GM19455 (cell line): ENCODE data around the gene RBM45.
"Not testable (repeated sequence)": the region's sequence is repeated elsewhere in the genome, so short reads cannot be mapped to it uniquely, and the experiment has no call there.

Experiments used
- ATAC-seq: cut with Tn5 transposase; IDR thresholded peaks from one replicate; pipeline ENCODE4 v1.9.1; 2021; ENCODE audit not compliant: unreplicated experiment

The RBM45 gene, protein sequence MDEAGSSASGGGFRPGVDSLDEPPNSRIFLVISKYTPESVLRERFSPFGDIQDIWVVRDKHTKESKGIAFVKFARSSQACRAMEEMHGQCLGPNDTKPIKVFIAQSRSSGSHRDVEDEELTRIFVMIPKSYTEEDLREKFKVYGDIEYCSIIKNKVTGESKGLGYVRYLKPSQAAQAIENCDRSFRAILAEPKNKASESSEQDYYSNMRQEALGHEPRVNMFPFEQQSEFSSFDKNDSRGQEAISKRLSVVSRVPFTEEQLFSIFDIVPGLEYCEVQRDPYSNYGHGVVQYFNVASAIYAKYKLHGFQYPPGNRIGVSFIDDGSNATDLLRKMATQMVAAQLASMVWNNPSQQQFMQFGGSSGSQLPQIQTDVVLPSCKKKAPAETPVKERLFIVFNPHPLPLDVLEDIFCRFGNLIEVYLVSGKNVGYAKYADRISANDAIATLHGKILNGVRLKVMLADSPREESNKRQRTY

DNA sequence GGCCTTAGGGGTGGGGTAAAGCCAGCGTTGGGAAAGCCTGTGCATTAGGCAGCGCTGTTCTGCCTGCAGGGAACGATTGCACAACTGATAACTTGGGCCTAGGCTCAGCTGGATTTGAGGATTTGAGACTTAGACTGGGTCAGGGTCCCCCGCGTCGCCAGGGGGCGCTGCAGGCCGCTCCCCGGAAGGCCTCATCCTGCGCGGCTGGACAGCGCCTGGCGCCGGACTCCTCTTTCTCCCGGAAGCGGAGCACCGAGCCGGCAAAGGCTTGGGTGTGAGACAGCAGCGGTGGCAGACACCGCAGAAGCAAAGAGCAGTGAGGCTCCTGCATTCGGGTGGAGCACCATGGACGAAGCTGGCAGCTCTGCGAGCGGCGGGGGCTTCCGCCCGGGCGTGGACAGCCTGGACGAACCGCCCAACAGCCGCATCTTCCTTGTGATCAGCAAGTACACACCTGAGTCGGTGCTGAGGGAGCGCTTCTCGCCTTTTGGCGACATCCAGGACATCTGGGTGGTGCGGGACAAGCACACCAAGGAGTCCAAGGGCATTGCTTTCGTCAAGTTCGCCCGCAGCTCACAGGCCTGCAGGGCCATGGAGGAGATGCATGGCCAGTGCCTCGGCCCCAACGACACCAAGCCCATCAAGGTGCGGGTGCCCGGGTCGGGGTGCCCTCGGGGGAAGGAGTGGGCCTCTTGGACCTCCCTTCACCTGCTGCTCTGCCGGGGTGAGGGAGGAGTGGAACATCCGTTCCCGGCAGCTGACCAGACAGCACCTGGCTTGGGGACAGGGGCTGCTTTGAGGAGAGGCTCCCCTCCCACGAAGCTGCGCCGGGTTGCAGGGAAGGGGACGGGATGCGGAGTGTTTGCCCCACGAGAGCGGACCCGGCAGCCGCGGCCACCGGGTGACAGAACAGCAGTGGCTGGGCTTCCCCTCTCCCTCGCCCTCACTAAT is at the start of gene RBM45:
Gene RBM45 (plus strand): TSS at position 236 of the 951 bp plus-strand sequence. CDS start 110 bp downstream, at position 346.
- ATAC-seq = peak; percentile 87

DNA sequence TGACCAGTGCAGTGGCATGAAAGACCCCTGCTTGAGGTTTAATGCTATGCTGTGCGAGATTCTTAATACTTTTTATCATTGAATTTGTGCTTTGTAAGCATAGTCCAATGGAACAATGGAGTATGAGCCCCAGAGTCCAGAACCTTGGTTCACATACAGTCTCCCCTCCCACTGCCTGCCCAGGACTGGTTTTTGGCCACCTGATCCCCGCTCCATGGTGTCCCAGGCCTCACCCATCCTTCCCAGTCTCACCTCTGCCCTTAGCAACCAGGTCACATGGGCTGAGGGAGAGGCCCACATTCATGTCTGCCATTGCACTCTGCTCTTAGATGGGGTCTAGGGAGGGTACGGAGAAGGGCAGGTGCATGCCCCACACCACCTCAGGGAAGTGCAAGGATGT is 45.9 kb upstream of the RBM45 start:
- no peak for ATAC-seq

DNA sequence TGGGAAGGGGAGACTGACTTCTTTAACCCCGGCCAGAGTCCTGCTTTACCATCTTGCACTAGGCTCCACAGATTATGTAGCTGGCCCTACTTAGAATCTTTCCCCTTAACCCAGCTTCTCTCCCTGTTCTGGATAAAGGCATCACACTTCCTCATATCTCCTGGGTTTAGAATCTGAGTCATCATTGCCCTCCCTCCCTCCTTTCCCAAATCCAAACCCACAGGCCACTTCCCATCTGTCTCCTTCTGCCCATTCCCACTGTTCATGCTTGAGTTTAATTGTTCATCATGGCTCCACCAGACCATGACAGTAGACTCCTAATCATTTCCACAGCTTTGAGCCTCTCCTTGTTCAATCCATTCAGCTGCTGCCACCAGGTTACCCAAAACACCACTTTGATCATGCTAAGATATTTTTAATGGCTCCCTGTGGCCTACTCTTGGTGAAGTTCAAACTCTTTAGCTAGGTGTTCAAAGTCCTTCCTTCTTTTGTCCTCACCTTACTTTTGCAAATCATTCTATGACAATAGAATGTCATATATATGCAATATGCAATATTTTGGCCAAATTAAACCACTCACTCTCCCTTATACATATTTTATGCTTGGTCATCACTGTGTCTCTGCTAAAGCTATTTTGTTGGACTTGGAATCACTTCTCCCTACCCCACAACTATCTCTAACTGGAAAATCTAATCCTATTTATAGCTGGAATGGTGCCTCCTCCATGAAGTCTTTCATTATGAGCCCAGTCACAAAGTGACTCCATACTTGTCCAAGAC is 45.2 kb upstream of the RBM45 start:
- no peak for ATAC-seq

DNA sequence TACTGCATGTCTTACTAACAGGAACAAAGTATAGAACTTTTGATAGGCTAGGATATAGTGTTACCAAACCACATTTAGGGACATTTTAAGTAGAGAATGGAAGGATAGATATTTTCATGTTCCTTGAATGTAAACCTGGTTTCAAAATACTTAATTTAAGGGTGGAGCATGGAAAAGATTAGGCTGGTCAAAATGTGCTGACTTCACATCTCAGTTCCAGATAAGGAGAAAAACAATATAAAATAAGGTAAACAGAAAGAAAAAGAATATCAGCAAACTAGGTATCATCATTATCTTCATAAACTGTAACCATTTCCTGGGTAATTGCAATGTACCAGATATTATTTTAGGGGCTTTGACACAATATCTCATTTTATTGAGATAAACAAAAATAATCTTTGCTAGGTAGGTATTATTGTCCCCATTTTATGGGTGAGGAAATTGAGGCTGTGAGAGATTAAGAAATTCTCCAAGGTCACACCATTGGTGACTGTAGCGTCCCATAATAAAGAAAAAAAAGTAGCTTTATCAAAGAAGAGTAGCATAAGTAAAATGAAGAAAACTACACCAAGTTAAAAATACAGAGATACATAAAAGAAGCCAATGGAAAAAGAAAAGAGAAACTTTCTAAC is 43.3 kb upstream of the RBM45 start:
- ATAC-seq = no peak

DNA sequence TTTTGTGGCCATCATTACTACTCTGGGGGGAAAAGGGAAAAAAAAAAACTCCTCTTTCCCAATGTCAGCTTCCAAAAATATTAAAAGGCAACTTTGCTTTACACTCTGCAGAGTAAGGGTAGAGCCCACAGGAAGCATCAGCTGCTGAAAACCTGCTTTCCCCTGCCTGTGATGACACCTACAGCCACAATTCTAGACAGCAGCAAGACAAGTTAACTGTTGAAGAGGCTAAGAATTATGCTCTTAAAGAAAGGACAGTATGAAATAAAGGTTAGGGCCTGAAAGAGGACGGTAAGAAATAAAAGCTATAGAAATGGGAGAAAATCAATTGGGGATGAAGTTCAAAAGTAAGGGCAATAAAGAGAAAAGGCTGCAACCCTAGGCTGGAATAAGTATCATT is 42.7 kb upstream of the RBM45 start:
- no peak for ATAC-seq

DNA sequence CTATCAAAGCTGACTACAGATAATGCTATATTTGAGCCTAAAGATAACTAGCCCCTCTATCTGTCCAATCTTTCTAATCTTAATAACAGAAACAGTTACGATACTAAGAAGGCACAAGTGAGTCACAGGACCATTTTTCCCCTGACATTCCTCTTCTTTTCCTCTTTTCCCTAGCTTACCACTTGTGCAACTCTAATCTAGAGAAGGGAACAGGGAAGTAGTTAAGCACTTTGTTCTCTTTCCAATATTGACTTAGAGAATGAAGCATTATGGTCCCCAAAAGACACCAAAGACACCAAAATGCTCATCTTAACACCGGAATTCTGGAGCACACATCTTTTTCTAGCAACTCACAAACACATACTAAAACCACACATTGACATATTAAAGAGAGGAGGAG is 41.4 kb upstream of the RBM45 start:
- ATAC-seq = no peak

DNA sequence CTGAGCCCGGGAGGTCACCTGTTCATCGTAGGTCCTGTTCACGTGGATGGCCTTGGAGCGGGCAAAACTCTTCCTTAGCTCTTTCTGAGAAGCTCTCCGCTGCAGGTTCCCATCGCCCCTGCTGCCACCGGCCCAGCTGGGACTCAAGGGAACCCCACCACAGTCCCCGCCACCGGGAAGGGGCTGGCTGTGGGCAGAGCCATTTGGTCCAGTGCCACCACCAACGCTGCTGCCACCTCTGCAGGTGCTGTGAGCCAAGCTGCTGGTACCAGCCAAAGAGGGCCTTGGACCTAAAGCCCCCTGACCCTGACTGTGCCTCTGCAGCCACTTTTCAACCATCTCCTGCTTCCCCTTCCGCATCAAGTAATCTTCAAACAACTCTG is 40.2 kb upstream of the RBM45 start:
- no peak for ATAC-seq

DNA sequence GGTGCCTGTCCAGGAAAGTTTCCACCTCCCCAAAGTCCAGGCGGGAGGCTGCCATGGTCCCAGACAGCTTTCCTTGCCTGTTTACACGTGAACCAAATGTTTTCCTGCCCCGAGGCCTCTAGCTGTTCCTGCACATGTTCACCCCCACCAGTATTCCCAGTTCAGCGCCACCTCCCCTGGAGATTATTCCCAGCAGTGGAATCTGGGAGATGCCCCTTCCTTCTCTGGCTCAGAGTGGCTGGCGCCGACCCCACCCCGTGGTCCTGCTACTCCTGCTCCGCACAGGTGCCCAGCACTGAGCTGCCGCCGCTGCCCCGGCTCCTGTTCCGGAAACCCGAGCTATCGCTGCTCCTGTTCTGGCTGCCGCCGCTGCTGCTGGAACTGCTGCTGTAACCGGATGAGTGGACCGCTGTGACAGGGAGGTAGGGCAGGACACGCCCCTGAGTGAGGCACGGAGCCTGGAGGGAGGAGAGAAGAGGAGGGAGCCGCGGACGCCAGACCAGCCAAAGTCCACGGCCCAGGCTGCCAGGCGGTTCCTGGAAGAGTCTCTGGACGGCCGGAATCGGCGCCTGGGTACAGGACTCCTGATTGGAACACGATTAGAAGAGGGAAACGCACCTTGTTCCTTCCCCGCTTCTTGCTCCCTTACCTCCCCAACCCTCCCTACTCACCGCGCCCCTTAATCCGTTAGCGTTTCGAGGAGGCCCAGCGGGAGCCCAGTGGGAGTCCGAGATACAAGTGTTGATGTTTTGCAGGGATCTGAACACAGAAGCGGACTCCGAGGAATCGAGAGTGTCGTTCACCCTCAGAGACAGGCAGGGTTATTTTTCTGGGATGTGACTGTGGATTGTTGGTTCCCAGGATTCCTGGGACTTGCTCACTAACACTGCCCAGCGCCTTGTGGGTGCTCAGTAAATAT is 39.6 kb upstream of the RBM45 start, which contains the start of gene PDE11A:
Gene PDE11A (minus strand): TSS at position 395 of the 919 bp plus-strand sequence. CDS start 340 bp downstream, at position 55.
- no peak for ATAC-seq

DNA sequence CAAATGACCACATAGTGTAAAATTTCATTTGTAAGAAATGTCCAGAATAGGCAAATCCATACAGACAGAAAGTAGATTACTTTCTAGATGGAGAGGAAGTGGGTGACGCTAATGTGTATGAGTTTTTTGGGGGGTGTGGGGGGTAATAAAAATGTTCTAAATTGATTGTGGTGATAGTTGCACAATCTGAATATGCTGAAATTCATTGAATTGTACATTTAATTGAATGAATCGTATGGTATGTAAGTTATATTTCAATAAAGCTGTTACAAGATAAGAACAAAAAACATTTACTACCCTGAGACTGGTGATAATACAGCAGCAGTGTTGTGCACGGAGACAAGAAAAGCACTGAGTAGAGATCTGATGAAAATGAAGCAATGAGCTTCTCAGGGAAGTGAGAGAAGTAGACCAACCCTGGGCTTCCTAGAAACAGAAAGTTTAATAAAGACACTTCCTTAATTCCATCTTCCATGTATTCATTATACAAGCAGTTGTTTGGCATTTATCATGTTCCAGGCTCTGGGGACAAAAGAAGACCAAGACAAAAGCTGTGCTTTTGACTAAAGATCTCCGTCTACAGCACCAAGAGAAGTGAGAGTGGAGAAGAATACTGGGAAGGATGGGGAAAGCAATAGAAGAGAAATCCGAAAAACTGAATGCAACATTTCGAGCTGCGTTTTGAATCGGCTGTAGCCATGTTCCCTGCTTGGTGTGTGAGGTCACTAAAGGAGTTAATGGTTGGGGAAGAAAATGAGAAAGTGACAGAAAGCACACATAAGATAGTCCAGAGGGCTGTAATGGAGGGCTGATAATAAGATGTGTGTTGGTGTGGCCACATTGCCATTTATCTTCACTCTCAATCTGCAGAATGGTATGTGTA is 37.9 kb upstream of the RBM45 start:
- ATAC-seq = no peak

DNA sequence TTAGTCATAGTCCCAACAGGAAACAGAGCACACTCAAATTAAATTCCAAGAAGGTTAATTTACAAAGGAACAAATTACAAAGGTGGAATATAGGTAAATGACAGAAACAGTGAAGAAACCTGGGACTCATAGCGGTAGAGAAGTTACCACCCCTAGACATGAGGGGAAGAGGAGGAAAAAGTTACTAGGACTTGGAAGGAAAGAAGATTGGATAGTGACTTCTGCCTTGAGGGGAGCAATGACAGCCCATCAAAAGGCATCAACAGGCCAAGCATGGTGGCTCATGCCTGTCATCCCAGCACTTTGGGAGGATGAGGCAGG is 37.3 kb upstream of the RBM45 start:
- ATAC-seq = no peak

DNA sequence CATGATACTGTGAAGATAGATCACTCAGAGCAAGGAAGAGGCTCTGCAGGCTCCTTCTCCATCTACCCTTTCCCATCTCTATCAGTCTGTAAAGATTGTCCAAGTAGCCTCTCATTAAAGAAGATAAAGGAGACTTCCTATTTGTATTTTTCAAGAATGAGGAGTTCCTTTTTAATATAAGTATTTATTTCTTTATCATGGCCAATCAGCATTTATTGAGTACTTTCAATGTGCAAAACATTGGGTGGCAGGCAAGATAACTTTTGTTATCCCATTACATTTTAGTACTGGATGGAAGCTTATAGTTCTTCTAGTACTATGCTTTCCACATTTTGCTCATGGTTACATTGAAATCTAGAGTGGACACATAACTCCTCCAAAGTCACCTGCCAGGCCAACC is 36.1 kb upstream of the RBM45 start:
- ATAC-seq = no peak

DNA sequence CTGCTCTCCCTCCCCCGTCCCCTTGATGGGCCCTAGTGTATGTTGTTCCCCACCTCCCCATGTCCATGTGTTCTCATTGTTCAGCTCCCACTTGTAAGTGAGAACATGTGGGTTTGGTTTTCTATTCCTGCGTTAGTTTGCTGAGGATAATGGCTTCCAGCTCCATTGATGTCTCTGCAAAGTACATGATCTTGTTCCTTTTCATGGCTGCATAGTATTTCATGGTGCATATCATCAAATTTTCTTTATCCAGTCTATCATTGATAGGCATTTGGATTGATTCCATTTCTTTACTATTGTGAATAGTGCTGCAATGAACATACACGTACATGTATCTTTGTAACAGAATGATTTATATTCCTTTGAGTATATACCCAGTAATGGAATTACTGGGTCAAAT is 33.0 kb upstream of the RBM45 start:
- ATAC-seq = not testable (repeated sequence)

DNA sequence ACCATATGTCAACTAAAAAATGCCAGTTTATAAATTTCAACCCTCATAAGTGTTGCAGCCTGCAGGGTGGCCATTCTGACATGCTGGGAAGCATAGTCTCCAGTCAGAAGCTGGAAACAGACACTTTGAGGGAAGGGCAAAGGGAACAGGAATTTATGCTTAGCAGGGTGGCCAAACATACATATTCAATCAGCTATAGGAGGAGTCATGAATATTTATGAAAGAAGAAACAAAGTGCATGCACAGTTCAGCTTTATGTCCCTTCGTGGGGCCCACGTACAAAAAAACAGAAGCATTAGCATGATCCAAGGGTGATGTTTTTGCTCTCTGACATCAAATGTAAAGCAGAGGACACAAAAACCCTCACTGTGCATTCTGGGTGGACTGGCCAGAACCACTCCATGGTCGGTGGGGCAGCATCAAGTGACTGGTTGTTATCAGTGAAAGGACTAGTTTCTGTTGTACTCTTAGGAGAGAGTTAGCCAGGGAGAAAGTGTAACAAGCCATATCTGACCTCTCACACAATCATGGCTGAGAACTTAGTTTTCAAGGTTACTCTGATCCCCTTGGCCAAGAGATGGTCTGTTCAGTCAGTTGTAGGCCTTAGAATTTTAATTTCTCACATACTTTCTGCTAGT is 29.7 kb upstream of the RBM45 start:
- ATAC-seq = no peak

DNA sequence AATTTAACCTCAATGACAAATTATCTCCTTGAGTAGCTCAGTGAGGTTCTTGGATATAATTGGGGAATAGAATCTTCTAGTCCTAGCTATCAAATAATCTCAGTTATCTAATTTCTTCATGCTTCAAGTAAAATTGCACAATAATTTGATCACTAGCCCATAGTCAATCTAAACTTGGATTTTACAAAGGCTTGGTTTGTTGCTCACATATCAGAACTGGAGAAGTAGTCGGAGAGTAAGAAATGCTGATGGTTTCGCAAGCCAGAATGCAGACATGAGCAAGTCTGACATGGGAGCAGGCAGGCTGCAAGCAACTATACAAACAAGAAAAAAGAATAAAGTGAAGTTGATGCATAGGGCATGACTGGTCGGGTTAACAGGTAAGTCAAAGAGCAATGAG is 28.0 kb upstream of the RBM45 start:
- ATAC-seq = no peak

DNA sequence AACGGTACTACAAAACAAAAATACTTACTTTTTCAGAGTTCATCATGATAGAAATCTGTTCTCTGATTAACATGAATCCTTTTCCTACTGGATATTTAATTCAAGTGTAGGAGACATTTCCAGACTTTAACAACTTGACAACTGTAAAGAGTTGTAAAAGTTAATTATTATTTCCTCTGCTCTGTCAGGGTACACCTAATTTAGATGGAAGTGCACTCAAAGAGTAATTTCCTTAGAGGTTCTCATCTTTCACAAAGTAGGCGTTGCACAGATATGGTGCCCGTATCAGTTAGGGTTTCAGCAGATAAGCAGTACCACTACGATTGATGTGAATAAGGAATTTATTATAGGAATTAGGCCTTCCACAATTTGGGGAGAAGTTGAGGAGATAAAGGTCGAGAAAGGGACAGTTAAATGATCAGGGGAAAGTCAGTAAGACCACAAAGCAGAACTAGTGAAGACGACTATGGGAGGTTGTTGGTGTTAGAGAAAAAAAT is 23.4 kb upstream of the RBM45 start:
- no peak for ATAC-seq

DNA sequence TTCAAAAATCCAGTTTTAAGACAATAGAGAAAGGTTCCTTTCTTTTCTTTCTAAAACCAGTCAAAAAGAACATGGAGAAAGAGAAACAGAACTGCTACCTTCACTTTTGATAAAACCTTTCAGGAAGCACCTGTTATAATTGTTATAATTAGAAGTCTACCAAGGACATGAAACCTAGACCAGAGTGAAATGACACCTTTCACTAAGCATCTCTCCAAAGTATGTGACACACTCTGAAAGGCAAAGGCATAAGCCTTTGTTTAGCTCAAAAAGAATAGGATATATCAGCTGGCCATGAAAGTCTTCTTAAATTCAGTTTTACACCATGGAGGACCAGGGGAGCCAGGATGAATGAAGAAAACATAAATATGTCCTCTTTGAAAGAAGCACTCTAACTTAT is 18.8 kb upstream of the RBM45 start:
- ATAC-seq = no peak

DNA sequence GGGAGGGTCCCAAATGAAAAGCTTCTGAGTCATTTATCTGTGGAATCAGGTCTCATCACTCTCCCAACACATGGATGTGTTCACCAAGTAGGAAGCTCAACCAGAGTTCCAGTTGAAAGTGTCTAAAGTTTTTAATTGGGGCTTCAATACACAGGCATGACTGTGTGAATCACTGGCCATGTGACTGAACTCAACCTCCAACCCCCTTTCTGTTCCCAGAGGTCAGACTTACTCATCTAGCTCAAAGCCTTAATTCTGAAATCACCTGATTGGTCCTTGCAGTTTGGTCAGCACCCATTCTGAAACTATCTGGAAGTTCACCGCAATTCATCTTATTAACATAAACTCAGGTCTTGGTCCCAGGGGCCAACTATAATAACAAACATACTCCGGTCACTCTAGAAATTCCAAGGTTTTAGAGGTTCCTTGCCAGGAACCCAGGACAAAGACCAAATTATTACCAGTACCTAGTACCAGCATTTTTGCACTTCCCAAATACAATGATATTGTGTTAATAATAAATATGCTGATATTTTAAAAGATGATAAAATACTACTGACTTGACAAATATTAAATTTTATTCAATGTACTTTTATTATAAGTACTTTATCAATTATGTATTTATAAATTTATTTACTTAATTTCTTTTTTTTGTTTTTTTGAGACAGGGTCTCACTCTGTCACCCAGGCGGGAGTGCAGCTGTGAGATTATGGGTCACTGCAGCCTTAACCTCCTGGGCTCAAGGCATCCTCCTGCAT is 10.7 kb upstream of the RBM45 start:
- ATAC-seq = no peak
